ENCODE results near the gene B3GNT7.
A peak's percentile ranks its signal among the peaks of the same experiment; 100 is the strongest.
"Not testable (repeated sequence)": the region's sequence is repeated elsewhere in the genome, so short reads cannot be mapped to it uniquely, and the experiment has no call there.

Gene B3GNT7

GRCh38 chr2:231385429-231385828, 10.1 kb upstream of the B3GNT7 start:
- no peak for DNase-seq (ENCODE audit: low spot score)

GRCh38 chr2:231386446-231386845, 9.1 kb upstream of the B3GNT7 start:
- peak; percentile 80 for DNase-seq (ENCODE audit: low spot score)

- peak; percentile 56 for DNase-seq (ENCODE audit: low spot score)
Observed at GRCh38 chr2:231387904-231388724, 7.4 kb upstream of the B3GNT7 start.

GRCh38 chr2:231388725-231389346, 6.7 kb upstream of the B3GNT7 start:
- no peak for DNase-seq (ENCODE audit: low spot score)

GRCh38 chr2:231390667-231391066, 4.8 kb upstream of the B3GNT7 start:
- DNase-seq (ENCODE audit: low spot score) = no peak

GRCh38 chr2:231391981-231392380, 3.5 kb upstream of the B3GNT7 start:
- no peak for DNase-seq (ENCODE audit: low spot score)

GRCh38 chr2:231392431-231393148, 2.9 kb upstream of the B3GNT7 start:
- DNase-seq (ENCODE audit: low spot score) = no peak

GRCh38 chr2:231393149-231394131, 2.1 kb upstream of the B3GNT7 start:
- no peak for DNase-seq (ENCODE audit: low spot score)

GRCh38 chr2:231394211-231395141, 1.0 kb upstream of the B3GNT7 start:
- DNase-seq (ENCODE audit: low spot score) = no peak

- no peak for DNase-seq (ENCODE audit: low spot score)
Observed at GRCh38 chr2:231396058-231396821, 730 bp downstream of the B3GNT7 start.

- DNase-seq (ENCODE audit: low spot score) = no peak
Observed at GRCh38 chr2:231397011-231397927, 1.8 kb downstream of the B3GNT7 start.

- DNase-seq (ENCODE audit: low spot score) = no peak
Observed at GRCh38 chr2:231397928-231398294, 2.4 kb downstream of the B3GNT7 start.

GRCh38 chr2:231398585-231398984, 3.1 kb downstream of the B3GNT7 start:
- DNase-seq (ENCODE audit: low spot score) = no peak

GRCh38 chr2:231399046-231399852, 3.7 kb downstream of the B3GNT7 start:
- DNase-seq (ENCODE audit: low spot score) = no peak

- peak; percentile 49 for DNase-seq (ENCODE audit: low spot score)
Observed at GRCh38 chr2:231399853-231400680, 4.6 kb downstream of the B3GNT7 start.

- not testable (repeated sequence) for DNase-seq (ENCODE audit: low spot score)
Observed at GRCh38 chr2:231400681-231401080, 5.2 kb downstream of the B3GNT7 start.

- not testable (repeated sequence) for DNase-seq (ENCODE audit: low spot score)
Observed at GRCh38 chr2:231401101-231401500, 5.6 kb downstream of the B3GNT7 start.
